Epithelial cell of esophagus (primary cell): ENCODE measurements around the gene DRAXIN.

Experiments used
- DNase-seq: peaks from one replicate; pipeline ENCODE4 v3.0.0; 2010; ENCODE audit warnings: low read depth
- H3K4me3 ChIP-seq: 2 replicates; pipeline ENCODE4 v1.5.1; 2011; ENCODE audit warnings: mild to moderate bottlenecking, low read length, control low read depth
- TF ChIP-seq, protein P1 (sequence below): IDR thresholded peaks from 2 replicates; pipeline ENCODE4 v1.5.1; 2011; ENCODE audit warnings: low read depth, mild to moderate bottlenecking, low read length, control low read depth, inconsistent platforms; ENCODE audit not compliant: insufficient read depth; ENCODE audit errors: missing control alignments

DRAXIN gene

DNA sequence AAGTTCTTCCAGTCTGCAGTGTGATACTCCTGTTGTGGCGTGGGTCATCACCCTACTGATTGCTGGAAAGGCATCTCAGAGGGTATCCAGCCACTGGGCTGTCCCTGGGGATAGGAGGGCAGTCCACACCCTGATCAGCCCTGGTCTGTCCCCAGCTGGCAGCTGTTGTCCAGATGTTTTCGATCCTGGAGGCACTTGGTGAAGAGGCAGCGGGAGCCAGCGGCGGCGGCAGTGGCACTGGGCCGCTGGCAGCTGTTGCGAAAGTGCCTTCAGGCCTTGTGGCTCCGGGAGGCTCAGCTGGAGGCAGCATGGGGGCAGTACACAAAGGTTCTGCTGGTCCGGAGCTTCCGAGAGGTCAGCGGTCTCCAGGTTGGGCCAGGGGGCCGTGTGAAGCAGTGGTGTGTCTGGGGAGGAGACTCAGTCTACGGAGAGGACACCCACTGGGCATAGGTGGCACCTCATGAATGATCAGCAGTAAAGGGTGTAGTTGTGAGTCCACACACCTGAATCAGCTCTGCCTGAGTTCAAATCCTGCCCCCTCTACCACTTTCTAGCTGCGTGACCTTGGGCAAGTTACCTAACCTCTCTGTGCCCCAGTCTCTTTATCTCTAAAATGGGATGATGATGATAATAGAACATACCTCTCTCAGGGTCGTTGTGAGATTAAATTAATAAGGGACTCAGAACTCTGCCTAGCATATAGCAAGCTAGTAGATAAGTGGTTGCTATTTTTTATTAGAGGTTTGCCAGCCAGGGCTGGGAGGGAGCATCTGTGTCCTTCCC lies 76.6 kb downstream of the DRAXIN start:
- DNase-seq, result no peak
- H3K4me3 ChIP-seq, result no peak overlapping the region
- TF ChIP-seq, protein P1, sequence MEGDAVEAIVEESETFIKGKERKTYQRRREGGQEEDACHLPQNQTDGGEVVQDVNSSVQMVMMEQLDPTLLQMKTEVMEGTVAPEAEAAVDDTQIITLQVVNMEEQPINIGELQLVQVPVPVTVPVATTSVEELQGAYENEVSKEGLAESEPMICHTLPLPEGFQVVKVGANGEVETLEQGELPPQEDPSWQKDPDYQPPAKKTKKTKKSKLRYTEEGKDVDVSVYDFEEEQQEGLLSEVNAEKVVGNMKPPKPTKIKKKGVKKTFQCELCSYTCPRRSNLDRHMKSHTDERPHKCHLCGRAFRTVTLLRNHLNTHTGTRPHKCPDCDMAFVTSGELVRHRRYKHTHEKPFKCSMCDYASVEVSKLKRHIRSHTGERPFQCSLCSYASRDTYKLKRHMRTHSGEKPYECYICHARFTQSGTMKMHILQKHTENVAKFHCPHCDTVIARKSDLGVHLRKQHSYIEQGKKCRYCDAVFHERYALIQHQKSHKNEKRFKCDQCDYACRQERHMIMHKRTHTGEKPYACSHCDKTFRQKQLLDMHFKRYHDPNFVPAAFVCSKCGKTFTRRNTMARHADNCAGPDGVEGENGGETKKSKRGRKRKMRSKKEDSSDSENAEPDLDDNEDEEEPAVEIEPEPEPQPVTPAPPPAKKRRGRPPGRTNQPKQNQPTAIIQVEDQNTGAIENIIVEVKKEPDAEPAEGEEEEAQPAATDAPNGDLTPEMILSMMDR, result no peak

DNA sequence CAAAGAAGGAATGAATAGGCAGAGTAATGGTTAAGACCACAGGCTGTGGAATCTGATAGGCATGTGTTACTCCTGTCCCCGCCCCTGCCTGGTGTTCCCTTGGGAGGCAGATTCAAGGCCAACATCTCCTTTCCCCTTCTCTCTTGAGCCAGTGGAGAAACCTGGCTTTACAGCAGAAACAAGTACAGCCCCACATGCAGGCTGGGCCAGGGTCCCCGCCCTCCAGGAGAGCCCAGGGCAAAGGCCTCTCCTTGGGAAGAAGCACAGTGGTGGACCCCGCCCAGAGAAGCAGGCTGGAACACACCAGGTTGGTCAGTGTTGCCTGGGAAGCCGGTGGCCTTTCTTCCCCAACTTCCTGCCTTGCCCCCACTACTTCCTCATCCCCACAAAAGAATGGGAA lies 77.3 kb downstream of the DRAXIN start:
- TF ChIP-seq, protein P1, result no peak
- H3K4me3 ChIP-seq, result no peak overlapping the region
- no peak for DNase-seq

DNA sequence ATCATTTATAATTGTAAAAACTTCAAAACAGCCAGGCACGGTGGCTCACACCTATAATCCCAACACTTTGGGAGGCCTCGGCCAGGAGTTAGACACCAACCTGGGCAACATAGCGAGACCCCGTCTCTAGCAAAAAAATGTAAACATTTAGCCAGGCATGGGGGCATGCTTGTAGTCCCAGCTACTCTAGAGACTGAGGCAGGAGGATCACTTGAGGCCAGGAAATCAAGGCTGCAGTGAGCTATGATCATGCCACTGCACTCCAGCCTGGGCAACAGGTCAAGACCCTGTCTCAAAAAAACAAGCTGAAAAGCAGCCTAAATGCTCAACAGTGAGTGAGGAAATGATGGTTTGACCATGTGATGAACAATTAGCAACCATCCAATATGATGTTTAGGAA lies 77.8 kb downstream of the DRAXIN start:
- TF ChIP-seq, protein P1, result no peak
- DNase-seq, result no peak
- H3K4me3 ChIP-seq, result no peak overlapping the region

DNA sequence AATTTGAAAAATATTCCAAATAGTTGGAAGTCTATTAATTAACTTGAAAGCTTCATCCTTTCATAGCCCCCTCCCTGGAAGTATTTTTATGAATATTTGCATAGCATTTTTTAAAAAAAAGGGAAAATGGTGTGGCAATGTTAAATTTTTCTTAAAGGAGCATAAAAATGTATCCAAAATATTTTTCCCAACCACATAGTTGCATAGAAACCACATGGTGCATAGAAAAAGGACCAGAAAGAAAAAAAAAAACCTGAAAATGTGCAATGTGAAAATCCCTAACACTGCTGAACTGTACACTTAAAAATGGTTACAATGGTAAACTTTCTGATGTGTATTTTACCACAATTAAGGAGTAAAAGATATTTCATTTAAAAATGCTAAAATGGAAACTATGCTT lies 78.5 kb downstream of the DRAXIN start:
- DNase-seq, result no peak
- no peak overlapping the region for H3K4me3 ChIP-seq
- TF ChIP-seq, protein P1, result no peak

DNA sequence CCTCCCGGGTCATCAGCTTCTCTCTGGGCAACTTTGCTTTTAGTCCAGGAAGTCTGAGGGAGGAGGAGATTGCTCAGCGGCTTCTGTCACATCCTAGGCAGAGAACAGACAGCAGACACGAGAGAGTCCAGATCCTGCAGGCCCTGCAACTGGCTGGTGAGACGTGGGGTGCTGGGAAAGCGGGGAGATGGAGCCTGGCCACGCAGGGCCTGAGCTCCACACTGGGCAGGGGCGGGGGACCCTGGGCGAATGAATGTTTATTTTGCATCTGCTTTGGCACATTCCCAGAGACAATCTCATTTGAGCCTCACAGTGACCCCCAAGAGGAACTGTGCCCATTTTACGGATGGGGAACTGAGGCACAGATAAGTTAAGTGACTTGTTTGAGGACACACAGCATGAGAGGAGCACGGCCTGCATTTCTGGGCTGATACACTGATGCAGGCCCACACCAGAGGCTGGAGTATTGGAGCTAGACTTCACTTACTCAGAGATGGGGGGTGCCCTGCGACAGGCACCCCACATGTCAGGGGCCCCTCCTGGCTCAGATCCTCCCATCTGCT lies 80.1 kb downstream of the DRAXIN start:
- TF ChIP-seq, protein P1, result no peak
- H3K4me3 ChIP-seq, result no peak overlapping the region
- DNase-seq, result no peak

DNA sequence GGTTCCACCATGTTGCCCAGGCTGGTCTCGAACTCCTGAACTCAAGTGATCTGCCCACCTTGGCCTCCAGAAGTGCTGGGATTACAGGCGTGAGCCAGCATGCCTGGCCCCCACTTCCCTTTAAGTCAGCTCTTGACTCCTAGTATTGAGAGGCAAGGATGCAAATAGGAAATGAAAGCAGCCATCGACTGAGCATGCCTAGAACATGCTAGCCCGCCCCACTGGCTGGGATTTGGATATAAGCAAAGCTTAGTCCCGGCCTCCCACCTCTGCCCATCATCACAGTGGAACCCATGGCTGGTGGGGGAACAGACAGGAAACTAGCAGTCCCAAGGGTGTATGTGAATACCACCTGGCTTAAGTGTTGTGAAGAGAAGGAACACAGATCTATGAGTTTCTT lies 80.9 kb downstream of the DRAXIN start:
- no peak for DNase-seq
- no peak overlapping the region for H3K4me3 ChIP-seq
- TF ChIP-seq, protein P1, result no peak

DNA sequence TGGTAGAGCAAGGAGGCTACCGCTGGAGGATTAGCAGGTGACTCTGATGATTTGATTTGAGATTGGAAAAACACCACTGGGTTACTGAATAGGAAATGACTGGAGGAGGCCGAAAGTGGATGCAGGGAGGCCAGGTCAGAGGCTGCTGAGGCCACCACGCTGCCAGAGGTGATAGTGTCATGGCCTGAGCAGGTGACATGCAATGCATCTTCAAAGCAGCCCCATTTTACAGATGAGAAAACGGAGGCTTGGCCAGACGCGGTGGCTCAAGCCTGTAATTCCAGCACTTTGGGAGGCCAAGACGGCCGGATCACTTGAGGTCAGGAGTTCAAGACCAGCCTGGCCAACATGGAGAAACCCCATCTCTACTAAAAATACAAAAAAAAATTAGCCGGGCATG lies 83.2 kb downstream of the DRAXIN start:
- no peak overlapping the region for H3K4me3 ChIP-seq
- TF ChIP-seq, protein P1, result no peak
- no peak for DNase-seq
